ENCODE data around the gene FXYD6. TPM values are rescaled to one million over a fixed set of nuclear protein-coding genes. Genes with fewer than 3 reads are reported as not detected.

FXYD6 gene
- total and polyA plus RNA-seq, 11 donors: 24.6 to 54.0 (median 39.5) TPM

DNA sequence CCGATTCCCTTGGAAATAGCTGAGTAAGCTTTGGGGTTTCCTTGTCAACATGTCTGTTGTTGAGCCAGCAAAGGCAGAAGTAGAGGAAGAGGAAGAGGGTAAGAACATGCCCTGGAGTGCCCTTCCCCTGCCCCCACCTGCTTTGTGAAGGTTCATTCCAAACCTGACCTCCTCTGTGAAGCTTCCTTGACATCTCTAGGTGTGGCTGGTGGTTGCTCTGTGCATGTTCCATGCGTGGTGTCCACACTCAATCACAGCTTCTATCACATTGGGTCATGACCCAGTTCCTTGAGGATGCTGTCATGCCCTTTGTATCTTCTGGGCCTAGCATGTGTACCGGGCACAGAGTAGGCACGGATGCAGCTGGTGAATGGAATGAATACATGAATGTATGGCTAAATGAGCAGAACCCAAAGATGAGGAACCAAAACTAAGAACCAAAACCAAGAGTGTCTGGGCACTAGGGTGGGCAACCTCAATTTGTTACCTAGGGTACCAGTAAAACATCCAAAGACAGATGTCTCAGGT lies 23.7 kb upstream of the FXYD6 start:
- no peaks in the 10 kb centered on the region for H3K36me3 ChIP-seq
- H3K4me3 ChIP-seq: no peak overlapping the region
- peak overlapping the region in 1 of 12 donors; percentile 37 for H3K27ac ChIP-seq
- intact Hi-C loops (cut with DNase I): loop anchor here in 4 of 10 donors (5.0 kb wide), 1 partner anchor 58 kb away; no protein-coding TSS in a partner anchor
- WGBS, 4 donors: 68 to 94% (median 82%) methylated on average over 4 of the region's 4 CpGs
- H3K4me1 ChIP-seq: peaks cover 0 to 25% (median 0%) of the 10 kb centered on the region in 12 donors
- TF ChIP-seq, protein P1, sequence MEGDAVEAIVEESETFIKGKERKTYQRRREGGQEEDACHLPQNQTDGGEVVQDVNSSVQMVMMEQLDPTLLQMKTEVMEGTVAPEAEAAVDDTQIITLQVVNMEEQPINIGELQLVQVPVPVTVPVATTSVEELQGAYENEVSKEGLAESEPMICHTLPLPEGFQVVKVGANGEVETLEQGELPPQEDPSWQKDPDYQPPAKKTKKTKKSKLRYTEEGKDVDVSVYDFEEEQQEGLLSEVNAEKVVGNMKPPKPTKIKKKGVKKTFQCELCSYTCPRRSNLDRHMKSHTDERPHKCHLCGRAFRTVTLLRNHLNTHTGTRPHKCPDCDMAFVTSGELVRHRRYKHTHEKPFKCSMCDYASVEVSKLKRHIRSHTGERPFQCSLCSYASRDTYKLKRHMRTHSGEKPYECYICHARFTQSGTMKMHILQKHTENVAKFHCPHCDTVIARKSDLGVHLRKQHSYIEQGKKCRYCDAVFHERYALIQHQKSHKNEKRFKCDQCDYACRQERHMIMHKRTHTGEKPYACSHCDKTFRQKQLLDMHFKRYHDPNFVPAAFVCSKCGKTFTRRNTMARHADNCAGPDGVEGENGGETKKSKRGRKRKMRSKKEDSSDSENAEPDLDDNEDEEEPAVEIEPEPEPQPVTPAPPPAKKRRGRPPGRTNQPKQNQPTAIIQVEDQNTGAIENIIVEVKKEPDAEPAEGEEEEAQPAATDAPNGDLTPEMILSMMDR (IDR thresholded peaks at IDR 0.05): no peak
- TF ChIP-seq POLR2A (IDR thresholded peaks at IDR 0.05): no peak
- peak; percentile 27 to 51 (median 40) for ATAC-seq
- peak in 1 of 5 donors; percentile 32 for DNase-seq
- H3K27me3 ChIP-seq: no peaks in the 10 kb centered on the region
- H3K9me3 ChIP-seq: no peaks in the 10 kb centered on the region

DNA sequence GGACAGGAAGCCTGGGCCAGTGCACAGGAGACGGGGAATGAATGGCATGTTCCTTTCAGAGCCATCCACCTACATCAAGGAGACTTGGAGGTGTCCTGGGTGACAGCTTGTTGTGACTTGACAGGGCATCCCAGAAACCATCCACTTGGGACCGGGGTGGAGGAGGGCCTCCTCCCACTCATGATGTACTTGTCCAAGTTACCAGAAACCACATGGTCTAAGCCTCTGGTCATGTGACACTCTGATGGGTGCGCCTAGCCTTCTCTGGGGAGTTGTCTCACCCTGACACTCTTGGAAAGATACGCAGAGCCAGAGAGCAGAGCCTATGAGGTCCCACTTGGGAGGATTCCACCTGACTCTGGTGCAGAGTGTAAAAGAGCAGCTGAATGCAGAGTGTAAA lies 21.6 kb upstream of the FXYD6 start:
- DNase-seq (peak in 1 of 5 donors; percentile 28), ATAC-seq (peak in 3 of 4 donors; percentile 24 to 41 (median 32))
- no peaks in the 10 kb centered on the region for H3K27me3 ChIP-seq
- WGBS, 4 donors: 80 to 89% (median 82%) methylated on average over 4 of the region's 4 CpGs
- no peaks in the 10 kb centered on the region for H3K9me3 ChIP-seq
- H3K36me3 ChIP-seq: no peaks in the 10 kb centered on the region
- H3K4me1 ChIP-seq: peaks cover 0 to 25% (median 0%) of the 10 kb centered on the region in 12 donors
- TF ChIP-seq POLR2A (IDR thresholded peaks at IDR 0.05): no peak
- TF ChIP-seq, protein P1 (IDR thresholded peaks at IDR 0.05): no peak
- intact Hi-C loops (cut with DNase I): no loop called here
- no peak overlapping the region for H3K27ac ChIP-seq
- no peak overlapping the region for H3K4me3 ChIP-seq

DNA sequence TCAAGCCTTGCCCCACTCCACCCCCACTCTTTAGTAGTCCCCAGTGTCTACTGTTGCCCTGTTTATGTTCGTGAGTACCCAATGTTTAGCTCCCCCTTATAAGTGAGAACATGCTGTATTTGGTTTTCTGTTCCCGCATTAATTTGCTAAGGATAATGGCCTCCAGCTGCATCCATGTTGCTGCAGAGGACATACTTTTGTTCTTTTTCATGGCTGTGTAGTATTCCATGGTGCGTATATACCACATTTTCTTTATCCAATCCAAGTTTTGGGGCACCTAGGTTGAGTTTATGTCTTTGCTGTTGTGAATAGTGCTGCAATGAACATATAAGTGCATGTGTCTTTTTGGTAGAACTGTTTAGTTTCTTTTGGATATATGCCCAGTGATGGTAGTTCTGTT lies 16.2 kb upstream of the FXYD6 start:
- Histone ChIP-seq H3K4me1 (no peaks in the 10 kb centered on the region), H3K27ac (no peak overlapping the region), H3K4me3 (no peak overlapping the region), H3K27me3 (no peaks in the 10 kb centered on the region), H3K36me3 (no peaks in the 10 kb centered on the region), H3K9me3 (peaks cover 0 to 4% (median 0%) of the 10 kb centered on the region in 12 donors)
- 97 to 100% (median 99%) methylated on average over 3 of the region's 3 CpGs for WGBS, 4 donors
- ATAC-seq (no peak), DNase-seq (no peak)
- intact Hi-C loops (cut with DNase I): loop anchor here in 1 of 10 donors (5.0 kb wide), 1 partner anchor 40 kb away; no protein-coding TSS in a partner anchor
- TF ChIP-seq, protein P1 (IDR thresholded peaks at IDR 0.05): no peak
- TF ChIP-seq POLR2A (IDR thresholded peaks at IDR 0.05): no peak

DNA sequence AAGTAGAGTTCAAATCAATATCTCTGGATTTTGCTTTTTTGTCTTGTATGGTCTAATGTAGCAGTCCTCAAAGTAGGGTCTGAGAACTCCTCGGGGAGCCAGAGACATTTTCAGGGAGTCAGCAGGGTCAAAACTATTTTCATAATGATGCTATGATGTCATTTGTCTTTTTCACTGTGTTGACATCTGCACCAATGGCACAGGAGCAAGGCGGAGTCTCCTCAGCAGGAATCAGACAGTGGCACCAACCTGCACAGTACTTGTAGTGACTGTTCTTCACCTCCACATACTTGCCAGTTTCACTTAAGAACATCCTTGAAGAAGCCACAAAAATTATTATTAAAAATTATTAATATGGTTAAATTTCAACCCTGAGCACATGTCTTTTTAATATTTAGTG lies 14.9 kb upstream of the FXYD6 start:
- ATAC-seq (no peak), DNase-seq (no peak)
- TF ChIP-seq POLR2A (IDR thresholded peaks at IDR 0.05): no peak
- TF ChIP-seq, protein P1 (IDR thresholded peaks at IDR 0.05): no peak
- H3K9me3 ChIP-seq: peaks cover 0 to 4% (median 0%) of the 10 kb centered on the region in 12 donors
- no peaks in the 10 kb centered on the region for H3K27me3 ChIP-seq
- no peaks in the 10 kb centered on the region for H3K36me3 ChIP-seq
- WGBS, 4 donors: 72 to 92% (median 83%) methylated on average over 2 of the region's 2 CpGs
- peaks cover 0 to 6% (median 2%) of the 10 kb centered on the region in 12 donors for H3K4me1 ChIP-seq
- no peak overlapping the region for H3K27ac ChIP-seq
- intact Hi-C loops (cut with DNase I): loop anchor here in 1 of 10 donors (5.0 kb wide), 1 partner anchor 39 kb away; no protein-coding TSS in a partner anchor
- no peak overlapping the region for H3K4me3 ChIP-seq
